ENCODE measurements around the gene GFI1. TPM values are rescaled to one million over a fixed set of nuclear protein-coding genes. Genes with fewer than 3 reads are reported as not detected.
"Not testable (repeated sequence)": the region's sequence is repeated elsewhere in the genome, so short reads cannot be mapped to it uniquely, and the experiment has no call there.

GFI1 gene
- total RNA-seq (2012; rRNA removed), result not detected in 2 replicates

DNA sequence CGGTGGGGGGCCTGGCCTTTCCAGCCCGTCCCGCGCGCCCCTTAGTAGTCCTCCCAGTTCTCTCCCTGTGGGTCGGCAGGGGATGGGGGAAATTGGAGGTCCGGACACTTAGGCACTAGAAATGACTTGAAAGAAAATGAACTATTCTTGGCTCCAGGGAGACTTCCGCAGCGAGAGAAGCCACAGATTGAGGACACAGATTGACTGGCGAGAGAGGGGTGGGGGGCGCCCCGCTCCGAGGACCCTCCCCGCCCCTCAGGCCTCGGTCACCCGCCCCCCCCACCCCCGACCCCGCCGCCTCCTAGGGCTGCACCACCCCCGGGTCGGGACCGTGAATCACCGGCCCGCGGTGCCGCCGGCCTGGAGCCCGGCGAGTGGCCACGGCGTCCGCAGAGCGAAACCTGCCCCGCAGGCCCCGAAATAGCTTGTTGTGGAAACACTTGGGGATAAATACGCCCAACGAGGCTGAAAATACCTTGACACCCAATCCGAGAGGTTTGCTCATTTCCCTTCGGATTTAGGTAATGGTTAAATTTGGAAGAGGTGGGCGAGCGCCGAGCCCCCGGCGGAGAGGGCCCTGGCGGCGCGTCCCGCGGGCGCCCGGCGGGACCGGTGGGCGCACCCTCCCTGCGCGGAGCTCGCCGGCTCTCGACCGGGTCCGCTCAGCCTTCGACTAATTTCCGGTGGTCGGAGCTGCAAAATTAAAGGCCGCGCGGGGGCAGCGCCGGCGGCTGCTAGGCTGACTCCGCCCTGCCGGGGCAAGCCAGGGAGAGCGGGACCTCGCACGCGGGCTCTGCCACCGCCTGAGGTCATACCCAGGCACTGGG lies at the start of gene GFI1:
Gene GFI1 (minus strand): TSS at position 675 of the 827 bp plus-strand sequence. CDS start 3,438 bp downstream, outside the sequence.
- Histone ChIP-seq H3K9ac (ENCODE audit: low read depth, low read length) (no peak within 1 kb of the TSS), H3K27me3 (ENCODE audit: control insufficient read depth, insufficient read depth, low read length) (peaks cover 77% of the 10 kb centered on the region)

DNA sequence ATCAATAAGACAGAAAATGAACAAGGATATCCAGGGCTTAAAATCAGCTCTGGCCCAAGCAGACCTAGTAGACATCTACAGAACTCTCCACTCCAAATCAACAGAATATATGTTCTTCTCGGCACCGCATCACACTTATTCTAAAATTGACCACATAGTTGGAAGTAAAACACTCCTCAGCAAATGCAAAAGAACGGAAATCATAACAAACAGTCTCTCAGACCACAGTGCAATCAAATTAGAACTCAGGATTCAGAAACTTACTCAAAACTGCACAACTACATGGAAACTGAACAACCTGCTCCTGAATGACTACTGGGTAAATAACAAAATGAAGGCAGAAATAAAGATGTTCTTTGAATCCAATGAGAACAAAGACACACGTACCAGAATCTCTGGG lies 45.6 kb upstream of the GFI1 start:
- not testable (repeated sequence) for H3K9ac ChIP-seq (ENCODE audit: low read depth, low read length); H3K4me2 ChIP-seq (ENCODE audit: low read length); H3K27me3 ChIP-seq (ENCODE audit: control insufficient read depth, insufficient read depth, low read length); H3K36me3 ChIP-seq (ENCODE audit: insufficient read depth, low read length); H3K4me3 ChIP-seq (ENCODE audit: low read length); H3K9me3 ChIP-seq (replicated peaks; ENCODE audit: low read length); H3K4me1 ChIP-seq (ENCODE audit: control insufficient read depth, insufficient read depth, low read length)

More for the DNA sequence above, at the start of gene GFI1:
- Histone ChIP-seq H3K9me3 (replicated peaks; ENCODE audit: low read length) (no peaks in the 10 kb centered on the region), H3K4me2 (ENCODE audit: low read length) (peak within 1 kb of the TSS; percentile 91), H3K4me3 (ENCODE audit: low read length) (peak within 1 kb of the TSS; percentile 67), H3K36me3 (ENCODE audit: insufficient read depth, low read length) (no peaks in the 10 kb centered on the region), H3K4me1 (ENCODE audit: control insufficient read depth, insufficient read depth, low read length) (peaks cover 44% of the 10 kb centered on the region)

DNA sequence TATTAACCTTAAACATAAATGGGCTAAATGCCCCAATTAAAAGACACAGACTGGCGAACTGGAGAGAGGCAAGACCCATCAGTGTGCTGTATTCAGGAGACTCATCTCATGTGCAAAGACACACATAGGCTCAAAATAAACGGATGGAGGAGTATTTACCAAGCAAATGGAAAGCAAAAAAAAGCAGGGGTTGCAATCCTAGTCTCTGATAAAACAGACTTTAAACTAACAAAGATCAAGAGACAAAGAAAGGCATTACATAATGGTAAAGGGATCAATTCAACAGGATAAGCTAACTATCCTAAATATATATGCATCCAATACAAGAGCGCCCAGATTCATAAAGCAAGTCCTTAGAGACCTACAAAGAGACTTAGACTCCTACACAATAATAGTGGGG lies 45.2 kb upstream of the GFI1 start:
- not testable (repeated sequence) for H3K4me2 ChIP-seq (ENCODE audit: low read length); H3K36me3 ChIP-seq (ENCODE audit: insufficient read depth, low read length); H3K4me1 ChIP-seq (ENCODE audit: control insufficient read depth, insufficient read depth, low read length); H3K9me3 ChIP-seq (replicated peaks; ENCODE audit: low read length); H3K27me3 ChIP-seq (ENCODE audit: control insufficient read depth, insufficient read depth, low read length); H3K4me3 ChIP-seq (ENCODE audit: low read length); H3K9ac ChIP-seq (ENCODE audit: low read depth, low read length)

DNA sequence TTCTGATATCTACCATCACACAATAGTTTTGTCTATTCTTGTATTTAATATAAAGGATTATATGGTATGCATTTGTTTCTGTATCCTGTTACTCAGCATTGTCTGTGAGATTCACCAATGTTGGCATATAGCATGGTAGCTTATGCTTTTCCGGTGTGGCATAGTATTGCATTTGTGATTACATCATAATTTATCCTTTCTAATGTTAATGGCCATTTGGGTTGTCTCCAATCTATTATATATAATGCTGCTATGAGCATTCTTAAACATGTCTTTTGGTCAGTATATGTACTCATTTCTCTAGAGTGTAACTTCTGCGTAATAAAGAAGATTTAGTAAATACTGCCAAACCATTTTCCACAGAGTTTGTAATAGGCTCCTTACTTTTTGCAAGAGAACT lies 40.9 kb upstream of the GFI1 start:
- Histone ChIP-seq H3K4me3 (ENCODE audit: low read length) (no peak overlapping the region), H3K9ac (ENCODE audit: low read depth, low read length) (no peak overlapping the region), H3K4me2 (ENCODE audit: low read length) (no peak overlapping the region), H3K9me3 (replicated peaks; ENCODE audit: low read length) (no peaks in the 10 kb centered on the region), H3K27me3 (ENCODE audit: control insufficient read depth, insufficient read depth, low read length) (no peaks in the 10 kb centered on the region), H3K36me3 (ENCODE audit: insufficient read depth, low read length) (no peaks in the 10 kb centered on the region), H3K4me1 (ENCODE audit: control insufficient read depth, insufficient read depth, low read length) (peaks cover 6% of the 10 kb centered on the region)

DNA sequence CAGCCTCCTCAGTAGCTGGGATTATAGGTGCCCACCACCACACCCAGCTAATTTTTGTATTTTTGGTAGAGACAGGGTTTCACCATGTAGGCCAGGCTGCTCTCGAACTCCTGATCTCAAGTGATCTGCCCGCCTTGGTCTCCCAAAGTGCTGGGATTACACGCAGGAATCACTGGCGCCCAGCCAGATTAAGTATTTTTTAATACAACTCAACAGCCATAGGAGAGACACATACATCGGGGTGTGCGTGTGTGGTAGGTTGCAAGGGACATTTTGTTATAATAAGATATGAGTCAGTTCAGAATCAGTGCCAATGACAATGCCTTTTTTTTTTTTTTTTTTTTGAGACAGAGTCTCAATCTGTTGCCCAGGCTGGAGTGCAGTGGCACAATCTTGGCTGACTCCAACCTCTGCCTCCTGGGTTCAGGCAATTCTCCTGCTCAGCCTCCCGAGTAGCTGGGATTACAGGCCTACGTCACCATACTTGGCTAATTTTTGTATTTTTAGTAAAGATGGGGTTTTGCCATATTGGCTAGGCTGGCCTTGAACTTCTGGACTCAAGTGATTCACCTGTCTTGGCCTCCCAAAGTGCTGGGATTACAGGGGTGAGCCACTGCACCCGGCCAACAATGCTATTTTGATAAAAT lies 38.3 kb upstream of the GFI1 start:
- not testable (repeated sequence) for H3K9ac ChIP-seq (ENCODE audit: low read depth, low read length); H3K9me3 ChIP-seq (replicated peaks; ENCODE audit: low read length); H3K36me3 ChIP-seq (ENCODE audit: insufficient read depth, low read length); H3K27me3 ChIP-seq (ENCODE audit: control insufficient read depth, insufficient read depth, low read length); H3K4me3 ChIP-seq (ENCODE audit: low read length); H3K4me1 ChIP-seq (ENCODE audit: control insufficient read depth, insufficient read depth, low read length); H3K4me2 ChIP-seq (ENCODE audit: low read length)

DNA sequence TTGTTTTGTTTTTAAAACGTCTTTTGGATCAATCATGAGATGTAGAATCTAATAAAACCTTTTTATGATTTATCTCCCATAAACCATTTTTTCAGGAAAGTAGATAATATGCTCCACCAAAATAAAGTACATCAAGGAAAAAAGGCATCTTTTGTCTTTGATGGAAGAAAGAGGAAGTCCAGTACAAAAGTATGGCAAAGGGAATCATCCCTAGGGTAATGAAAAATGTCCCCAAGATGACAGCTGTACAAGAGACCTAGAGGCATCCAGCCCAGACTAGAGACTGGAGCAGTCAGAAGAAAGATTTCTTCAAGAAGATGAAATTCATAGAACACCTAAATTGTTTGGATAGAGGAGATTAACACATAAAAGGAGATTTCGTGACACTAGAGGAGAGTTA lies 32.3 kb upstream of the GFI1 start:
- no peak overlapping the region for H3K4me3 ChIP-seq (ENCODE audit: low read length)
- no peaks in the 10 kb centered on the region for H3K36me3 ChIP-seq (ENCODE audit: insufficient read depth, low read length)
- no peaks in the 10 kb centered on the region for H3K27me3 ChIP-seq (ENCODE audit: control insufficient read depth, insufficient read depth, low read length)
- no peak overlapping the region for H3K4me2 ChIP-seq (ENCODE audit: low read length)
- no peaks in the 10 kb centered on the region for H3K4me1 ChIP-seq (ENCODE audit: control insufficient read depth, insufficient read depth, low read length)
- H3K9ac ChIP-seq (ENCODE audit: low read depth, low read length), result no peak overlapping the region
- no peaks in the 10 kb centered on the region for H3K9me3 ChIP-seq (replicated peaks; ENCODE audit: low read length)

DNA sequence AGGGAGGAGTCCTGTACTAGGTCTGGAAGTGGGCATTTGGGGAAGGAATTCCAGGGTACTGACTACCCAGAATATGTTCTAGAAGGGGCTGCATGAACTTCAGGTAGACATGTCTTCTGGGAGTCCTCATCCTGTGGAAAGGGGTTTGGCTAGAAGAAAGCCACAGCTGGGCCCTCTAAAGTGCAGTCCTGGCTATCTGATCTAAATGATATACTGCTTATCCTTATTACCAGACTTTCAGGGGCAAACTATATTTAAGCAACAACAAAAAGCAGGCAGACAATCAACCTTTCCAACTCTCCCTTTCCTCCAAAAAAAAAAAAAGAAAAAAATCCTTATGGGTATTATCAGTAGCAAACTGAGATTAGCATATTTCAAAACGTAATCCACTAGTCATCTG lies 29.8 kb upstream of the GFI1 start:
- peaks cover 3% of the 10 kb centered on the region for H3K36me3 ChIP-seq (ENCODE audit: insufficient read depth, low read length)
- no peak overlapping the region for H3K9ac ChIP-seq (ENCODE audit: low read depth, low read length)
- no peaks in the 10 kb centered on the region for H3K27me3 ChIP-seq (ENCODE audit: control insufficient read depth, insufficient read depth, low read length)
- no peaks in the 10 kb centered on the region for H3K4me1 ChIP-seq (ENCODE audit: control insufficient read depth, insufficient read depth, low read length)
- no peak overlapping the region for H3K4me3 ChIP-seq (ENCODE audit: low read length)
- no peak overlapping the region for H3K4me2 ChIP-seq (ENCODE audit: low read length)
- H3K9me3 ChIP-seq (replicated peaks; ENCODE audit: low read length), result no peaks in the 10 kb centered on the region

DNA sequence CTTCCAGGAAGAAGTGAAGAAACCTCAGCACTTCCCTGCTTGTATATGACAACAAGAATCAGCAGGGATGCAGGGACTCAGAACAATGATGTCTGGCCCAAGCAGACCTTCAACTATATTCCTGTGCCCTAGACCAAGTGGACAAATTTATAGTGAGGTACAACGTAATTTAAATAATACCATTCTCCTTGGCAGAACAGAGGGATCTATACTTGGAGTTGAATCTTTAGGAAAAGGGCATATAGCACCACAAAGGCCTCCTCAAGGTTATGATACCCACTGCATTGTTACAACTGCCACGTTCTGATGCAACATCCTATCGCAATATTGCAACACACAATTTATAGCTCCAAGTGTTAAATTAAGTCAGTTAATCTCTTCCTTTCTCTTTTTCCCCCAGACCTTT lies 29.1 kb upstream of the GFI1 start:
- Histone ChIP-seq H3K9me3 (replicated peaks; ENCODE audit: low read length) (no peaks in the 10 kb centered on the region), H3K9ac (ENCODE audit: low read depth, low read length) (no peak overlapping the region), H3K4me1 (ENCODE audit: control insufficient read depth, insufficient read depth, low read length) (no peaks in the 10 kb centered on the region), H3K36me3 (ENCODE audit: insufficient read depth, low read length) (peaks cover 3% of the 10 kb centered on the region), H3K27me3 (ENCODE audit: control insufficient read depth, insufficient read depth, low read length) (no peaks in the 10 kb centered on the region), H3K4me2 (ENCODE audit: low read length) (no peak overlapping the region), H3K4me3 (ENCODE audit: low read length) (no peak overlapping the region)

DNA sequence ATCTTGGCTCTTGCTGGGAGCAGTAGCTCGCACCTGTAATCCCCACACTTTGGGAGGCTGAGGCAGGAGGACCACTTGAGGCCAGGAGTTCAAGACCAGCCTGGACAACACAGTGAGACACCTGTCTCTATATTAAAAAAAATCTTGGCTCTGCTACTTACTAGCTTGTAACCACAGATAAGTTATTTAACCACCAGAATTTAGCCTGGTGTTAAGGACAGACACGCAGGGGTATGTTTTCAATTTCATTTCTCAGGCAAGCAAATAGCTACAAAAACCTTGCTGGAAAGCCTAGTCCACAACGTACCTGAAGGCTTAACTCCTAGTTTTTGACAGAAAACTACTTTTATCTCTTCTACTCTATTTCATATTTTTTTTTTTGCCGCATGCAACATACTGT lies 24.8 kb upstream of the GFI1 start:
- H3K4me1 ChIP-seq (ENCODE audit: control insufficient read depth, insufficient read depth, low read length), result no peaks in the 10 kb centered on the region
- no peaks in the 10 kb centered on the region for H3K27me3 ChIP-seq (ENCODE audit: control insufficient read depth, insufficient read depth, low read length)
- no peaks in the 10 kb centered on the region for H3K9me3 ChIP-seq (replicated peaks; ENCODE audit: low read length)
- H3K4me3 ChIP-seq (ENCODE audit: low read length), result no peak overlapping the region
- H3K4me2 ChIP-seq (ENCODE audit: low read length), result no peak overlapping the region
- peaks cover 3% of the 10 kb centered on the region for H3K36me3 ChIP-seq (ENCODE audit: insufficient read depth, low read length)
- H3K9ac ChIP-seq (ENCODE audit: low read depth, low read length), result no peak overlapping the region

DNA sequence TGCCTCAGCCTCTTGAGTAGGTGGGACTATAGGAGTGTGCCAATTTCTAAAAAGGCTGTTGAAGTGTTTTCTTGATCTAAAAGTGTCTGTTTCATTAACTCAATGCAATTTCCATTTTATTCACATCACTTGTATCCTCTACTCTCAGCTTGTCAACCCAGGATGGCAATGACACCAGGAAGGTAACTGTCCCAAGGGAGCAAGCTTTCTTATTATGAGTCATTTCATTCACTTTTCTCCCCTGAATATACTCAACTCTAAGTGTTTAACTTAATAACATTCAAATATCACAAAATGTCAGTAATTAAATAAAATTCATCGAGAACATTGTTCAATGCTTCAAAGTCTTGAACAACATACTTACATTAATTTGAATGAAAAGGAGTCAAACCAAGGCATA lies 22.9 kb upstream of the GFI1 start:
- H3K36me3 ChIP-seq (ENCODE audit: insufficient read depth, low read length), result peaks cover 3% of the 10 kb centered on the region
- H3K9me3 ChIP-seq (replicated peaks; ENCODE audit: low read length), result no peaks in the 10 kb centered on the region
- H3K27me3 ChIP-seq (ENCODE audit: control insufficient read depth, insufficient read depth, low read length), result no peaks in the 10 kb centered on the region
- no peaks in the 10 kb centered on the region for H3K4me1 ChIP-seq (ENCODE audit: control insufficient read depth, insufficient read depth, low read length)
- no peak overlapping the region for H3K9ac ChIP-seq (ENCODE audit: low read depth, low read length)
- no peak overlapping the region for H3K4me2 ChIP-seq (ENCODE audit: low read length)
- H3K4me3 ChIP-seq (ENCODE audit: low read length), result no peak overlapping the region

DNA sequence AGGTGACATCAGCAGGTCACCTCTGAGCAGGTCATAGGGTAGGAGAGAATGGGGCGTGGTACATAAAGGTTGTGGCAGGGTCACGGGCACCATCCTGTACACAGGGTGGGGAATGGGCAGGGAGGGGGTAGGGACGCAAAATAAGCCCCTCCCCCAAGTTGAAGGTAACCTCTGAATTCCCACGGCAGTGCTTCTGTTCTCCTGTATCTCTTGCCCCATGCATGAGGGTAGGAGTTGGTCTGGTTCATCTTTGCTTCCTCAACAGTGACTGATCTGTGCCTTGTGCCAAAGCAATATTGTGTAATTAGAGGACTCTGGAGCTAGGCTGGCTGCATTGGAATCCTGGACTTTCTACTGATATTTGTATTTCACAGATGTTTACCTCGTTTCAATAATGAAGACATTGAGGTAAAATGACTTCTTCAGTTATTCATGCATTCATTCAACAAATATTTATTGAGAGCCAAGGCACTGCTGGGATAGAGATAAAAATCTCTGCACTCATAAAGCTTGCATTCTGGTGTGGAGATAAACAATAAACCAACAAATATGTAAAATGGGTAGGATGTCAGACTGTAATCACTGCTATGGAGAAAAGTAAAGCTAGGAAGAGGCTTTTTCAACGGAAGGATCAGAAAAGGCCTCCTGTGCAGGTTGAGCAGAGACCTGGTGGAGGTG lies 18.4 kb upstream of the GFI1 start:
- Histone ChIP-seq H3K4me3 (ENCODE audit: low read length) (no peak overlapping the region), H3K9ac (ENCODE audit: low read depth, low read length) (no peak overlapping the region), H3K9me3 (replicated peaks; ENCODE audit: low read length) (no peaks in the 10 kb centered on the region), H3K36me3 (ENCODE audit: insufficient read depth, low read length) (no peaks in the 10 kb centered on the region), H3K4me2 (ENCODE audit: low read length) (no peak overlapping the region), H3K27me3 (ENCODE audit: control insufficient read depth, insufficient read depth, low read length) (no peaks in the 10 kb centered on the region), H3K4me1 (ENCODE audit: control insufficient read depth, insufficient read depth, low read length) (peaks cover 13% of the 10 kb centered on the region)
